HG03571 (cell line): Measurements from ENCODE around the gene SAMD4A.

Experiments
- ATAC-seq: cut with Tn5 transposase; IDR thresholded peaks from one replicate; pipeline ENCODE4 v1.9.1; 2021; ENCODE audit not compliant: unreplicated experiment

The SAMD4A gene

GRCh38 chr14:54813081-54813480 lies 246.2 kb downstream of the SAMD4A start:
- ATAC-seq: no peak

- no peak for ATAC-seq
Observed at GRCh38 chr14:54814076-54814475, 247.1 kb downstream of the SAMD4A start.

- no peak for ATAC-seq
Observed at GRCh38 chr14:54815016-54815415, 248.1 kb downstream of the SAMD4A start.

- no peak for ATAC-seq
Observed at GRCh38 chr14:54815515-54815914, 248.6 kb downstream of the SAMD4A start.

- no peak for ATAC-seq
Observed at GRCh38 chr14:54816450-54816849, 249.5 kb downstream of the SAMD4A start.

- no peak for ATAC-seq
Observed at GRCh38 chr14:54817506-54817905, 250.6 kb downstream of the SAMD4A start.

- no peak for ATAC-seq
Observed at GRCh38 chr14:54818201-54819133, 251.5 kb downstream of the SAMD4A start.

GRCh38 chr14:54822685-54823084 lies 255.8 kb downstream of the SAMD4A start:
- ATAC-seq: no peak

GRCh38 chr14:54823757-54824549 lies 257.0 kb downstream of the SAMD4A start:
- no peak for ATAC-seq

GRCh38 chr14:54828037-54828436 lies 261.1 kb downstream of the SAMD4A start:
- ATAC-seq: no peak

GRCh38 chr14:54829486-54830224 lies 262.7 kb downstream of the SAMD4A start:
- no peak for ATAC-seq

- ATAC-seq: no peak
Observed at GRCh38 chr14:54830650-54831049, 263.7 kb downstream of the SAMD4A start.

GRCh38 chr14:54834081-54834480 lies 267.2 kb downstream of the SAMD4A start:
- ATAC-seq: no peak

- ATAC-seq: no peak
Observed at GRCh38 chr14:54834727-54835126, 267.8 kb downstream of the SAMD4A start.

- no peak for ATAC-seq
Observed at GRCh38 chr14:54836231-54836630, 269.3 kb downstream of the SAMD4A start.

GRCh38 chr14:54837508-54838149 lies 270.7 kb downstream of the SAMD4A start:
- no peak for ATAC-seq

- ATAC-seq: no peak
Observed at GRCh38 chr14:54838931-54839512, 272.1 kb downstream of the SAMD4A start.

GRCh38 chr14:54839701-54840119 lies 272.8 kb downstream of the SAMD4A start:
- no peak for ATAC-seq

- no peak for ATAC-seq
Observed at GRCh38 chr14:54840336-54840735, 273.4 kb downstream of the SAMD4A start.

GRCh38 chr14:54840798-54841197 lies 273.9 kb downstream of the SAMD4A start:
- ATAC-seq: no peak
